NT2/D1 (cell line): ENCODE measurements around the gene DDI1.

ENCODE experiments used
- YY1 ChIP-seq: IDR thresholded peaks from 2 replicates; pipeline ENCODE4 v1.6.1; 2011; ENCODE audit not compliant: insufficient read length, insufficient read depth
- ZNF274 ChIP-seq: IDR thresholded peaks from 2 replicates; pipeline ENCODE4 v1.6.1; 2011; ENCODE audit warnings: mild to moderate bottlenecking, low read depth, low read length

DNA sequence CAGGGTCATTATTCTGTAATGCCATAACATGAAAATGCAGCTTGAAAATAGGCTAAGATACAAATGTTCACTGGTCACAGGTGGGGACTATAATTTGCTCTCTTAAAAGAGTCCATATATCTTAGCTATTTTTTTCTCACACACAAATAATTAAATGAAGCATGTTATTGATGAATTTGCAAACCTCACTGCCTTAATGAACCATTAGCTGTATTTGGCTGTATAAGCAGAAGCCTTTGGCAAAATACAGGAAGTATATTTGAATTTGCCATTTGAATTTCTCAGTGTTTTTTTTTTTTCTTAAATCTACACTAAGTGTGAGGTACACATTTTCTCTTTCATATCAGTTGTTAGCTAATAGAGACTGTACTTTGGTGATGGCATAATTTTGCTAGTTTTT, 38.7 kb downstream of the DDI1 start:
- TF ChIP-seq YY1 (no peak), ZNF274 (no peak)
